Stimulated activated naive B cell treated with anti-CD40 and anti-IgM and Interleukin-4, amounts not matched to agents 10 μg/mL and 1 μg/mL and 100 μg/mL, for 72 hours (primary cell): ENCODE data around the gene GAB2.
A peak's percentile ranks its signal among the peaks of the same experiment; 100 is the strongest.
"Not testable (repeated sequence)": the region's sequence is repeated elsewhere in the genome, so short reads cannot be mapped to it uniquely, and the experiment has no call there.

Source experiments
- ATAC-seq, 2 donors: fragments of 150-1000 bp; cut with Tn5 transposase; replicated peaks; 2 replicates each; pipeline ENCODE4 v1.10.0; 2021; ENCODE audit warnings: moderate library complexity in 1 of 2
- DNase-seq: peaks from one replicate; pipeline ENCODE4 v3.0.0; 2021
- H3K27ac Mint-ChIP-seq: one replicate; pipeline ENCODE4 v1.8.0; 2022; ENCODE audit warnings: mild to moderate bottlenecking, mixed read lengths
- H3K27me3 Mint-ChIP-seq, 2 donors: one replicate each; pipeline ENCODE4 v1.8.0; 2022; ENCODE audit warnings: mixed read lengths in 2 of 2
- H3K36me3 Mint-ChIP-seq, 2 donors: one replicate each; pipeline ENCODE4 v1.8.0; 2022; ENCODE audit warnings: mixed read lengths in 2 of 2, mild to moderate bottlenecking in 1 of 2
- H3K4me1 Mint-ChIP-seq, 2 donors: one replicate each; pipeline ENCODE4 v1.8.0; 2022; ENCODE audit warnings: mixed read lengths in 2 of 2, mild to moderate bottlenecking in 1 of 2
- H3K4me3 Mint-ChIP-seq, 2 donors: one replicate each; pipeline ENCODE4 v1.8.0; 2022; ENCODE audit warnings: mild to moderate bottlenecking in 2 of 2, mixed read lengths in 2 of 2, moderate library complexity in 1 of 2
- H3K9me3 Mint-ChIP-seq, 2 donors: one replicate each; pipeline ENCODE4 v1.8.0; 2022; ENCODE audit warnings: mixed read lengths in 2 of 2, mild to moderate bottlenecking in 1 of 2

The GAB2 gene

GRCh38 chr11:78241475-78241874, 176.1 kb downstream of the GAB2 start:
- H3K27ac Mint-ChIP-seq, result no peak overlapping the region
- peaks cover 5 to 14% of the 10 kb centered on the region in 2 donors for H3K4me1 Mint-ChIP-seq
- no peak for ATAC-seq
- H3K27me3 Mint-ChIP-seq, result no peaks in the 10 kb centered on the region
- H3K9me3 Mint-ChIP-seq, result peaks cover 19 to 21% of the 10 kb centered on the region in 2 donors
- H3K4me3 Mint-ChIP-seq, result no peak overlapping the region
- H3K36me3 Mint-ChIP-seq, result peaks cover 35 to 38% of the 10 kb centered on the region in 2 donors
- DNase-seq, result no peak

DNA sequence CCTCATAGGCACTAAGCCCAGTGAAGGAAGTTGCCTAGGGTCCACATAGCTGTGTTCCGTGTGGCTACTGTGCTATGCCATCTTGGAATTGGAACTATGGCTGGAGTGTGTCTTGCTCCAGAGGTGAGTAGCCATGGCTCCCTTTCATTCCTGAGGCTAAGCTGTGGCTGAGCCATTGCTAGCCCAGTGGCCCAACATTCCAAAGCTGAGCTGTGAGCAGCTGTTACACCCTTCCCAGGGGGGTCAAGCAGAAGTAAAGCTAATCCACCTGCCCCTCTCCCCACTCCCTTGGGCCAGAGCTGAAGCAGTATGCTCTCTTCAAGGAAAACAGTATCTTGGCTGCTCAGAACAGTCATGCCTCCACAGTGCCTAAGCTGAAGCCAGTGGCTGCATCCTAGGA, 177.8 kb downstream of the GAB2 start:
- DNase-seq (no peak), ATAC-seq (no peak)
- H3K4me1 Mint-ChIP-seq, result peaks cover 6 to 15% of the 10 kb centered on the region in 2 donors
- peaks cover 17 to 21% of the 10 kb centered on the region in 2 donors for H3K9me3 Mint-ChIP-seq
- H3K27ac Mint-ChIP-seq, result no peak overlapping the region
- peaks cover 40 to 41% of the 10 kb centered on the region in 2 donors for H3K36me3 Mint-ChIP-seq
- H3K4me3 Mint-ChIP-seq, result no peak overlapping the region
- H3K27me3 Mint-ChIP-seq, result no peaks in the 10 kb centered on the region

DNA sequence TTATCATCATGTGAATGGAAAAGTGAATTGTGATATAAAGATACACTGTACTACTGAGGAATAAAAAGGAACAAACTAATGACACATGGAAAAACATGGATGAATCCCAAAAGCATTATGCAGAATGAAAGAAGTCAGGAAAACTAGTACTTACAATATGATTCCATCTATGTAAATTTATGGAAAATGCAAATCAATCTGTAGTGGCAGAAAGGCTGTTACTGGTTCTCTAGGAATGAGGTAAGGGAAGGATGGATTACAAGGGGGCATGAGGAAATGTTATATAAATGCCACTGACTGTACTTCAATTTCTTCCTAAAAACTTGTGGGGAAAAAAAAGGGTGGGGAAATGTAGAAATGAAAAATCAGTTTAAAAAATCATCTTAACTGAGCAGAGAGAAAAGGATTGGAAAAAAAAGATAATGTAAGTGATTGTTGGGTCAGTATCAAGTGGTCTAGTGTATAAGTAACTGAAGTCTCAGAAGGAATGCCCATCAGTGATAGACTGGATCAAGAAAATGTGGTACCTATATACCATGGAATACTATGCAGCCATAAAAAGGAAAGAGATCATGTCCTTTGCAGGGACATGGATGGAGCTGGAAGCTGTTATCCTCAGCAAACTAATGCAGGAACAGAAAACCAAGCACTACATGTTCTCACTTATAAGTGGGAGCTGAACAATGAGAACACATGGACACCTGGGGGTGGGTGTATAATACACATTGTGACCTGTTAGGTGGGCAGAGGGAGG, 180.2 kb downstream of the GAB2 start:
- Mint-ChIP-seq H3K4me3 (no peak overlapping the region), H3K27me3 (no peaks in the 10 kb centered on the region), H3K9me3 (peaks cover 15 to 19% of the 10 kb centered on the region in 2 donors), H3K27ac (no peak overlapping the region), H3K4me1 (peaks cover 2 to 5% of the 10 kb centered on the region in 2 donors), H3K36me3 (peaks cover 34 to 41% of the 10 kb centered on the region in 2 donors)
- ATAC-seq, result no peak
- no peak for DNase-seq

GRCh38 chr11:78234006-78234405, 183.6 kb downstream of the GAB2 start:
- ATAC-seq (no peak), DNase-seq (no peak)
- Mint-ChIP-seq H3K36me3 (peaks cover 20 to 21% of the 10 kb centered on the region in 2 donors), H3K27ac (no peak overlapping the region), H3K4me3 (no peak overlapping the region), H3K27me3 (no peaks in the 10 kb centered on the region), H3K4me1 (peaks cover 9 to 10% of the 10 kb centered on the region in 2 donors), H3K9me3 (peaks cover 0 to 8% of the 10 kb centered on the region in 2 donors)

- H3K9me3 Mint-ChIP-seq, DNase-seq, H3K27me3 Mint-ChIP-seq, ATAC-seq, H3K27ac Mint-ChIP-seq, H3K4me3 Mint-ChIP-seq: not testable (repeated sequence)
- H3K36me3 Mint-ChIP-seq, result peaks cover 19 to 20% of the 10 kb centered on the region in 2 donors
- H3K4me1 Mint-ChIP-seq, result peaks cover 16 to 19% of the 10 kb centered on the region in 2 donors
Observed at GRCh38 chr11:78233046-78233445, 184.6 kb downstream of the GAB2 start.

GRCh38 chr11:78231962-78232501, 185.6 kb downstream of the GAB2 start:
- H3K27me3 Mint-ChIP-seq, result no peaks in the 10 kb centered on the region
- no peak overlapping the region for H3K27ac Mint-ChIP-seq

DNA sequence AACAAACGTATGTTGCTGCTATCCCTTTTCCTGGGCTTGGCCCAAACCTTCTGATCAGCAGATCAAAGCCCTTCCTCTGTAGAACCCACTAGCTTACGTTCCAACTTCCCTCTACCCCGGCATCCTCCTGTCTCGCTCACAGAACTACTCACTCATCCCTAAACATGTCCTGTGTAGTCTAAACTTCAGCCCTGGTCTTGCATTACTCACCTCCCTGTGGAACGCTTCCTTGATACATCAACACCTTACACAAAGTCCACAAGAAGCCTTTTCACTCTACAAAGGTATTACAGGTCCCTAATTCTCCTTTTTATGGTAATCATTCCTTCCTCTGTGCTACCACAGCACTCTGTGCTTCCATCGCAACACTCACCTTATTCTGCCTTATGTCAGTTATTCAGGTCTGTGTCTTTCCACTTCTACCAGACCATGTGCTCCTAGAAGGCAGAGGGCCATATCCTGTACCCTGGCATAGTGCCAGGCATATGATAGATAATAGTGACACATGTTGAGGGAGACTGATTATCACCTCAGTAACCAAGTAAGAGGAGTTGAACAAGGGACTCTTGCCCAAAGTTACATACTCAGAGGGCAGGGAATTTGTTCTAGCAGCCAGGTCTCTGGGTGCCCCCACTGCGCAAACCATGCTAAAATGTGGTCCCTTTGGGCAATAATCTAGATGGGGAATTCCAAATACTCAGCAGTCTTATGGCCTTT, 187.3 kb downstream of the GAB2 start:
- no peak for DNase-seq
- Mint-ChIP-seq H3K4me1 (peaks cover 28 to 32% of the 10 kb centered on the region in 2 donors), H3K9me3 (no peaks in the 10 kb centered on the region), H3K27ac (no peak overlapping the region), H3K36me3 (peaks cover 6% of the 10 kb centered on the region in 2 donors), H3K27me3 (no peaks in the 10 kb centered on the region), H3K4me3 (no peak overlapping the region)
- ATAC-seq, result no peak

More at GRCh38 chr11:78231962-78232501, 185.6 kb downstream of the GAB2 start:
- H3K36me3 Mint-ChIP-seq, result peaks cover 9 to 10% of the 10 kb centered on the region in 2 donors
- peaks cover 0 to under 1% of the 10 kb centered on the region in 2 donors for H3K9me3 Mint-ChIP-seq
- DNase-seq (no peak), ATAC-seq (no peak)
- H3K4me3 Mint-ChIP-seq, result no peak overlapping the region
- H3K4me1 Mint-ChIP-seq, result peaks cover 25 to 29% of the 10 kb centered on the region in 2 donors

GRCh38 chr11:78229106-78229505, 188.5 kb downstream of the GAB2 start:
- no peak overlapping the region for H3K4me3 Mint-ChIP-seq
- H3K36me3 Mint-ChIP-seq, result peaks cover 15 to 16% of the 10 kb centered on the region in 2 donors
- peaks cover 38 to 45% of the 10 kb centered on the region in 2 donors for H3K4me1 Mint-ChIP-seq
- DNase-seq (no peak), ATAC-seq (no peak)
- H3K9me3 Mint-ChIP-seq, result no peaks in the 10 kb centered on the region
- no peaks in the 10 kb centered on the region for H3K27me3 Mint-ChIP-seq
- H3K27ac Mint-ChIP-seq, result no peak overlapping the region

- ATAC-seq, result peak; percentile 73 to 76
- no peak overlapping the region for H3K4me3 Mint-ChIP-seq
Observed at GRCh38 chr11:78228467-78228866, 189.2 kb downstream of the GAB2 start.

GRCh38 chr11:78227921-78228320, 189.7 kb downstream of the GAB2 start:
- peaks cover 48 to 56% of the 10 kb centered on the region in 2 donors for H3K4me1 Mint-ChIP-seq
- H3K4me3 Mint-ChIP-seq, result peak overlapping the region in 1 of 2 donors; percentile 33
- H3K27ac Mint-ChIP-seq, result no peak overlapping the region
- no peaks in the 10 kb centered on the region for H3K9me3 Mint-ChIP-seq
- DNase-seq (no peak), ATAC-seq (peak; percentile 60 to 68)
- H3K36me3 Mint-ChIP-seq, result peaks cover 20 to 21% of the 10 kb centered on the region in 2 donors
- H3K27me3 Mint-ChIP-seq, result no peaks in the 10 kb centered on the region

More at GRCh38 chr11:78228467-78228866, 189.2 kb downstream of the GAB2 start:
- Mint-ChIP-seq H3K27me3 (no peaks in the 10 kb centered on the region), H3K27ac (no peak overlapping the region), H3K4me1 (peaks cover 43 to 51% of the 10 kb centered on the region in 2 donors), H3K9me3 (no peaks in the 10 kb centered on the region), H3K36me3 (peaks cover 19% of the 10 kb centered on the region in 2 donors)
- DNase-seq, result peak; percentile 25

- peaks cover 18 to 20% of the 10 kb centered on the region in 2 donors for H3K36me3 Mint-ChIP-seq
- ATAC-seq, result no peak
- H3K27me3 Mint-ChIP-seq, result no peaks in the 10 kb centered on the region
- H3K4me3 Mint-ChIP-seq, result no peak overlapping the region
- no peak overlapping the region for H3K27ac Mint-ChIP-seq
- H3K9me3 Mint-ChIP-seq, result no peaks in the 10 kb centered on the region
- H3K4me1 Mint-ChIP-seq, result peaks cover 48 to 59% of the 10 kb centered on the region in 2 donors
- no peak for DNase-seq
Observed at GRCh38 chr11:78226684-78227680, 190.6 kb downstream of the GAB2 start.

DNA sequence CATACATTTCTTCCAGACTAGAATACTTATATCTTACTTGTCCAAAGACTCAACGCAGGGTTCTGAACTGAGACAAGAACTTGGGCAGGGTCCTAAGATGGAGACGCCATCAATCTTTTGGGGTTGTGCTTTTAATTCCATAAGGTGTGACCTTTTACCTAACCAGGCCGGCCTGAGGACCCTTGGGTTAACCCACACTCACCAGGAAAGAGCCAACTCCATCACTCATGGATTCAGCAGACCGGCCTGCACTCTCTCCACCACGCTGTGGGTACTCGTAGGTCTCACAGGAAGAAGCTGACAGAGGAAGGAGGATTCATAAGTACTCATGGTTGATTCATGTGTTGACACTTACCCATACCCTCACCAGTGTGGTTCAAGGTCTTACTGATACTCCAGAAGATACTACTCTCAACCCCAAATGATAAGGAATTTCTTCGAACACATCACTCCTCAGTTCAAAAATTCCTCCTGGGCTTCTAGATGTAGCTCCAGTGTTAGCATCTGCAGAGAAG, 192.7 kb downstream of the GAB2 start:
- Mint-ChIP-seq H3K27me3 (no peaks in the 10 kb centered on the region), H3K36me3 (peaks cover 30 to 34% of the 10 kb centered on the region in 2 donors), H3K4me3 (no peak overlapping the region), H3K27ac (no peak overlapping the region), H3K4me1 (peaks cover 48 to 59% of the 10 kb centered on the region in 2 donors), H3K9me3 (no peaks in the 10 kb centered on the region)
- no peak for ATAC-seq
- DNase-seq, result no peak

GRCh38 chr11:78224506-78224905, 193.1 kb downstream of the GAB2 start:
- H3K4me1 Mint-ChIP-seq, result peaks cover 47 to 59% of the 10 kb centered on the region in 2 donors
- peaks cover 30 to 34% of the 10 kb centered on the region in 2 donors for H3K36me3 Mint-ChIP-seq
- peak overlapping the region; percentile 60 for H3K27ac Mint-ChIP-seq

More at GRCh38 chr11:78224506-78224905, 193.1 kb downstream of the GAB2 start:
- Mint-ChIP-seq H3K4me3 (no peak overlapping the region), H3K27me3 (no peaks in the 10 kb centered on the region), H3K9me3 (no peaks in the 10 kb centered on the region)
- DNase-seq (no peak), ATAC-seq (no peak)
